ENCODE results near the gene FUOM. TPM values are rescaled to one million over a fixed set of nuclear protein-coding genes. Genes with fewer than 3 reads are reported as not detected.

FUOM gene

GRCh38 chr10:133307776-133308420 lies 49.9 kb downstream of the FUOM start:
- peak; percentile 48 for DNase-seq (ENCODE audit: low spot score)
- H4K91ac ChIP-seq (ENCODE audit: low read depth, low read length, poor library complexity): no peak overlapping the region
- no peak overlapping the region for H2BK12ac ChIP-seq (ENCODE audit: low read length)
- no CpG with 5 or more reads among the region's 25 CpGs for WGBS, 2 donors (ENCODE audit: extremely low coverage in 2 of 2, insufficient read length in 2 of 2, insufficient replicate concordance in 1 of 2)
- H3K9me3 ChIP-seq (replicated peaks in 1 of 2; ENCODE audit: control insufficient read depth in 2 of 2, insufficient read depth in 1 of 2, low read depth in 1 of 2, low read length in 2 of 2): no peaks in the 10 kb centered on the region
- peak overlapping the region; percentile 82 for H2BK5ac ChIP-seq (ENCODE audit: low read length)
- no peak overlapping the region for H3K23ac ChIP-seq (ENCODE audit: low read depth, low read length, poor library complexity)
- no peak overlapping the region for H2AK5ac ChIP-seq (ENCODE audit: low read depth, low read length)
- no peak overlapping the region for H3K18ac ChIP-seq (ENCODE audit: low read length)
- H3K36me3 ChIP-seq (replicated peaks in 1 of 2; ENCODE audit: control insufficient read depth in 2 of 2, insufficient read depth in 2 of 2, low read length in 2 of 2): peaks cover 27 to 37% of the 10 kb centered on the region in 2 donors
- H3K14ac ChIP-seq (ENCODE audit: low read length): no peak overlapping the region
- H2BK15ac ChIP-seq (ENCODE audit: low read length): no peak overlapping the region
- peak overlapping the region; percentile 94 for H3K4me2 ChIP-seq (ENCODE audit: insufficient read depth, low read length, poor library complexity, severe bottlenecking)
- peaks cover 25% of the 10 kb centered on the region for H3K79me1 ChIP-seq (ENCODE audit: low read depth, low read length)
- peak overlapping the region; percentile 100 for H2AFZ ChIP-seq (ENCODE audit: low read length)
- H2BK120ac ChIP-seq (ENCODE audit: low read depth, low read length): no peak overlapping the region
- H3K4ac ChIP-seq (ENCODE audit: low read length): no peak overlapping the region
- peak overlapping the region; percentile 81 to 94 for H3K4me3 ChIP-seq (ENCODE audit: low read length in 2 of 2)
- no peaks in the 10 kb centered on the region for H3K27me3 ChIP-seq (ENCODE audit: control insufficient read depth in 3 of 3, insufficient read depth in 3 of 3, low read depth in 1 of 3, low read length in 3 of 3)
- H3K27ac ChIP-seq (replicated peaks; ENCODE audit: low read length): peak overlapping the region; percentile 19
- no peak overlapping the region for H4K8ac ChIP-seq (ENCODE audit: low read depth, low read length)
- peaks cover 8 to 12% of the 10 kb centered on the region in 2 donors for H3K4me1 ChIP-seq (ENCODE audit: control insufficient read depth in 2 of 2, insufficient read depth in 1 of 2, low read depth in 1 of 2, low read length in 2 of 2)
- peak overlapping the region; percentile 89 for H3K9ac ChIP-seq (ENCODE audit: low read depth, low read length, poor library complexity)

- Histone ChIP-seq H3K36me3 (replicated peaks in 1 of 2; ENCODE audit: control insufficient read depth in 2 of 2, insufficient read depth in 2 of 2, low read length in 2 of 2) (peaks cover 28 to 37% of the 10 kb centered on the region in 2 donors), H2AK5ac (ENCODE audit: low read depth, low read length) (no peak overlapping the region), H2BK12ac (ENCODE audit: low read length) (no peak overlapping the region), H2AFZ (ENCODE audit: low read length) (no peak overlapping the region), H3K18ac (ENCODE audit: low read length) (peak overlapping the region; percentile 59), H3K4ac (ENCODE audit: low read length) (no peak overlapping the region), H3K14ac (ENCODE audit: low read length) (no peak overlapping the region), H4K91ac (ENCODE audit: low read depth, low read length, poor library complexity) (no peak overlapping the region), H3K79me1 (ENCODE audit: low read depth, low read length) (peaks cover 31% of the 10 kb centered on the region), H3K4me3 (ENCODE audit: low read length in 2 of 2) (peak overlapping the region in 1 of 2 donors; percentile 81), H2BK120ac (ENCODE audit: low read depth, low read length) (peak overlapping the region; percentile 47), H3K23ac (ENCODE audit: low read depth, low read length, poor library complexity) (no peak overlapping the region), H3K4me1 (ENCODE audit: control insufficient read depth in 2 of 2, insufficient read depth in 1 of 2, low read depth in 1 of 2, low read length in 2 of 2) (peaks cover 8 to 12% of the 10 kb centered on the region in 2 donors), H3K27ac (replicated peaks; ENCODE audit: low read length) (no peak overlapping the region), H3K9me3 (replicated peaks in 1 of 2; ENCODE audit: control insufficient read depth in 2 of 2, insufficient read depth in 1 of 2, low read depth in 1 of 2, low read length in 2 of 2) (peaks cover 0 to 3% of the 10 kb centered on the region in 2 donors), H3K27me3 (ENCODE audit: control insufficient read depth in 3 of 3, insufficient read depth in 3 of 3, low read depth in 1 of 3, low read length in 3 of 3) (no peaks in the 10 kb centered on the region), H4K8ac (ENCODE audit: low read depth, low read length) (no peak overlapping the region), H2BK15ac (ENCODE audit: low read length) (no peak overlapping the region), H3K4me2 (ENCODE audit: insufficient read depth, low read length, poor library complexity, severe bottlenecking) (no peak overlapping the region), H2BK5ac (ENCODE audit: low read length) (no peak overlapping the region), H3K9ac (ENCODE audit: low read depth, low read length, poor library complexity) (peak overlapping the region; percentile 53)
- WGBS, 2 donors (ENCODE audit: extremely low coverage in 2 of 2, insufficient read length in 2 of 2, insufficient replicate concordance in 1 of 2): no CpG with 5 or more reads among the region's 17 CpGs
- DNase-seq (ENCODE audit: low spot score): no peak
These were observed 50.9 kb downstream of the FUOM start for GRCh38 chr10:133306941-133307379.

- peaks cover 24 to 30% of the 10 kb centered on the region in 2 donors for H3K36me3 ChIP-seq (replicated peaks in 1 of 2; ENCODE audit: control insufficient read depth in 2 of 2, insufficient read depth in 2 of 2, low read length in 2 of 2)
- H2BK12ac ChIP-seq (ENCODE audit: low read length): no peak overlapping the region
- no peak overlapping the region for H3K18ac ChIP-seq (ENCODE audit: low read length)
- no peak overlapping the region for H3K4ac ChIP-seq (ENCODE audit: low read length)
- H2BK15ac ChIP-seq (ENCODE audit: low read length): no peak overlapping the region
- no peak overlapping the region for H3K4me2 ChIP-seq (ENCODE audit: insufficient read depth, low read length, poor library complexity, severe bottlenecking)
- no peak overlapping the region for H3K27ac ChIP-seq (replicated peaks; ENCODE audit: low read length)
- no peaks in the 10 kb centered on the region for H3K27me3 ChIP-seq (ENCODE audit: control insufficient read depth in 3 of 3, insufficient read depth in 3 of 3, low read depth in 1 of 3, low read length in 3 of 3)
- no peak overlapping the region for H3K23ac ChIP-seq (ENCODE audit: low read depth, low read length, poor library complexity)
- no peak overlapping the region for H3K14ac ChIP-seq (ENCODE audit: low read length)
- peaks cover 0 to 3% of the 10 kb centered on the region in 2 donors for H3K9me3 ChIP-seq (replicated peaks in 1 of 2; ENCODE audit: control insufficient read depth in 2 of 2, insufficient read depth in 1 of 2, low read depth in 1 of 2, low read length in 2 of 2)
- no peak overlapping the region for H4K8ac ChIP-seq (ENCODE audit: low read depth, low read length)
- peaks cover 31% of the 10 kb centered on the region for H3K79me1 ChIP-seq (ENCODE audit: low read depth, low read length)
- no peak overlapping the region for H2BK5ac ChIP-seq (ENCODE audit: low read length)
- no peak overlapping the region for H4K91ac ChIP-seq (ENCODE audit: low read depth, low read length, poor library complexity)
- H3K4me1 ChIP-seq (ENCODE audit: control insufficient read depth in 2 of 2, insufficient read depth in 1 of 2, low read depth in 1 of 2, low read length in 2 of 2): peaks cover 8 to 12% of the 10 kb centered on the region in 2 donors
- no peak overlapping the region for H2BK120ac ChIP-seq (ENCODE audit: low read depth, low read length)
- no peak for DNase-seq (ENCODE audit: low spot score)
- H3K9ac ChIP-seq (ENCODE audit: low read depth, low read length, poor library complexity): no peak overlapping the region
- no peak overlapping the region for H2AK5ac ChIP-seq (ENCODE audit: low read depth, low read length)
- H3K4me3 ChIP-seq (ENCODE audit: low read length in 2 of 2): no peak overlapping the region
- no peak overlapping the region for H2AFZ ChIP-seq (ENCODE audit: low read length)
- no CpG with 5 or more reads among the region's 5 CpGs for WGBS, 2 donors (ENCODE audit: extremely low coverage in 2 of 2, insufficient read length in 2 of 2, insufficient replicate concordance in 1 of 2)
These were observed 51.7 kb downstream of the FUOM start for GRCh38 chr10:133306097-133306476.

Small RNA genes within 50 kb of the gene (small RNA-seq; reads per million reads assigned to genes)
- gene AL360181.4 (ENCODE audit: insufficient read depth): not detected
- not detected for gene BANF1P2 (ENCODE audit: insufficient read depth)
- gene MIR3944 (ENCODE audit: insufficient read depth): 5.9 reads per million, percentile 30 among the genes with 10 or more reads in this experiment

Data from neuronal stem cell (in vitro differentiated cells).